B cell (primary cell): Measurements from ENCODE around the gene METTL24. TPM values are rescaled to one million over a fixed set of nuclear protein-coding genes. Genes with fewer than 3 reads are reported as not detected.
"Not testable (repeated sequence)": the region's sequence is repeated elsewhere in the genome, so short reads cannot be mapped to it uniquely, and the experiment has no call there.

Experiments
- ATAC-seq: fragments of 200-7000 bp; cut with Tn5 transposase; one replicate; pipeline ENCODE4 v1.10.0; 2021; ENCODE audit warnings: low read depth, mild to moderate bottlenecking, moderate number of reproducible peaks, moderate library complexity
- CTCF ChIA-PET: fragments of 350-600 bp; sonication (Branson Sonifier 250); formaldehyde crosslinking; loops from one replicate; lab custom pipeline; 2021; ENCODE audit warnings: antibody characterized with exemption, inconsistent platforms; lab: Charles Lee
- POLR2A ChIA-PET: fragments of 350-600 bp; sonication (Branson Sonifier 250); formaldehyde crosslinking; loops from one replicate; lab custom pipeline; 2021; ENCODE audit warnings: antibody characterized with exemption; lab: Charles Lee
- DNase-seq: peaks from one replicate; pipeline ENCODE4 v3.0.0; 2013
- H2AFZ ChIP-seq: 2 replicates; pipeline ENCODE4 v1.6.1; 2012; ENCODE audit warnings: mild to moderate bottlenecking, low read depth, low read length; ENCODE audit not compliant: insufficient read depth, poor library complexity, severe bottlenecking
- H3K27ac ChIP-seq, 2 donors: 1 replicate in 1 of 2; 2 replicates in 1 of 2; pipeline ENCODE4 v1.5.1; 2012 to 2013; ENCODE audit warnings: low read length in 2 of 2, mild to moderate bottlenecking in 2 of 2, moderate library complexity in 1 of 2
- H3K27me3 ChIP-seq, 4 experiments: fragments of 200-600 bp in 1 of 4; sonication (generic) in 1 of 4; replicated peaks in 1 of 4; 1 replicate in 2 of 4; 2 replicates in 2 of 4; pipeline versions ENCODE4 v1.6.1 to v1.7.0; 2013 to 2016; ENCODE audit warnings: low read length in 3 of 4, mild to moderate bottlenecking in 2 of 4, mixed read lengths in 1 of 4, moderate library complexity in 1 of 4; ENCODE audit not compliant: insufficient read depth in 4 of 4, control insufficient read depth in 3 of 4; ENCODE audit errors: control extremely low read depth in 1 of 4
- H3K36me3 ChIP-seq, 2 experiments: replicated peaks in 1 of 2; 1 replicate in 1 of 2; 2 replicates in 1 of 2; pipeline versions ENCODE4 v1.6.1 to v1.7.1; 2013; ENCODE audit warnings: low read length in 1 of 2; ENCODE audit not compliant: insufficient read depth in 2 of 2, control insufficient read depth in 1 of 2; ENCODE audit errors: control extremely low read depth in 1 of 2, extremely low read depth in 1 of 2
- H3K4me1 ChIP-seq, 2 donors: fragments of 200-600 bp in 1 of 2; sonication (generic) in 1 of 2; 1 replicate in 1 of 2; 2 replicates in 1 of 2; pipeline versions ENCODE4 v1.5.1 to v1.6.1; 2013 to 2017; ENCODE audit warnings: low read length in 2 of 2; ENCODE audit not compliant: control insufficient read depth in 2 of 2, insufficient read depth in 2 of 2
- H3K4me2 ChIP-seq: replicated peaks from 2 replicates; pipeline ENCODE3; 2012; ENCODE audit warnings: mild to moderate bottlenecking, low read depth, low read length; ENCODE audit not compliant: poor library complexity, severe bottlenecking
- H3K4me3 ChIP-seq, 5 experiments: fragments of 200-600 bp in 1 of 5; sonication (generic) in 1 of 5; 1 replicate in 3 of 5; 2 replicates in 2 of 5; pipeline versions ENCODE4 v1.5.1 to v1.7.0; 2011 to 2016; ENCODE audit warnings: low read length in 4 of 5, mild to moderate bottlenecking in 4 of 5, low read depth in 2 of 5, control low read depth in 1 of 5, moderate library complexity in 1 of 5; ENCODE audit not compliant: insufficient read depth in 1 of 5; ENCODE audit errors: control extremely low read depth in 1 of 5, extremely low read depth in 1 of 5
- H3K79me2 ChIP-seq: fragments of 200-600 bp; sonication (generic); one replicate; pipeline ENCODE4 v1.6.0; 2016; ENCODE audit warnings: low read length; ENCODE audit not compliant: control insufficient read depth, insufficient read depth
- H3K9ac ChIP-seq: fragments of 200-600 bp; sonication (generic); 2 replicates; pipeline ENCODE4 v1.6.1; 2017; ENCODE audit warnings: mild to moderate bottlenecking, low read length, moderate library complexity
- H3K9me3 ChIP-seq, 3 donors: one replicate each; pipeline versions ENCODE4 v1.6.1 to v1.7.1; 2013; ENCODE audit warnings: low read length in 2 of 3; ENCODE audit not compliant: control insufficient read depth in 2 of 3, insufficient read depth in 1 of 3; ENCODE audit errors: control extremely low read depth in 1 of 3
- H4K20me1 ChIP-seq: 2 replicates; pipeline ENCODE4 v1.6.0; 2012; ENCODE audit warnings: mild to moderate bottlenecking, low read length; ENCODE audit not compliant: insufficient read depth, control insufficient read depth, poor library complexity, severe bottlenecking
- H3K27ac Mint-ChIP-seq: one replicate; pipeline ENCODE4 v1.8.0; 2021; ENCODE audit warnings: mixed read lengths
- H3K27me3 Mint-ChIP-seq: one replicate; pipeline ENCODE4 v1.8.0; 2021; ENCODE audit warnings: mixed read lengths
- H3K4me1 Mint-ChIP-seq: one replicate; pipeline ENCODE4 v1.8.0; 2021; ENCODE audit warnings: mixed read lengths
- H3K4me3 Mint-ChIP-seq: one replicate; pipeline ENCODE4 v1.8.0; 2021; ENCODE audit warnings: mixed read lengths
- H3K9me3 Mint-ChIP-seq: one replicate; pipeline ENCODE4 v1.8.0; 2022; ENCODE audit warnings: mixed read lengths; ENCODE audit not compliant: insufficient read depth
- EZH2 ChIP-seq: IDR thresholded peaks from 2 replicates; pipeline ENCODE4 v1.6.1; 2012; ENCODE audit warnings: borderline replicate concordance, low read depth, mild to moderate bottlenecking, moderate library complexity, low read length; ENCODE audit not compliant: insufficient read depth, poor library complexity, severe bottlenecking
- WGBS: methylation state at CpG from one replicate; pipeline ENCODE4 v1.1.5; 2013; ENCODE audit warnings: missing lambda C conversion rate; ENCODE audit not compliant: insufficient coverage; 5-methylcytosine and 5-hydroxymethylcytosine counted together
- intact Hi-C: fragments of 100-400 bp; cut with micrococcal nuclease; formaldehyde crosslinking; loops from one replicate; pipeline ENCODE4 v1.10.0; 2022
- polyA plus RNA-seq: library from polyadenylated mRNA; depleted of rRNA; stranded (reverse); fragments of >200 nt; gene quantifications from 2 replicates; pipeline ENCODE4 v1.2.3, GENCODE V29; 2012
- total RNA-seq, 2 donors: library from RNA; stranded (reverse); fragments of 120-200 nt in 1 of 2; gene quantifications; 1 replicate in 1 of 2; 2 replicates in 1 of 2; pipeline versions ENCODE4 v1.2.3 to v1.2.4, GENCODE V29; 2013 to 2022
- TF ChIP-seq, protein P1 (sequence below): fragments of 200-600 bp; IDR thresholded peaks from one replicate; pipeline ENCODE4 v1.8.0; 2022; ENCODE audit warnings: antibody characterized with exemption, mild to moderate bottlenecking

The METTL24 gene
- total and polyA plus RNA-seq, 2 donors (not counting 1 experiment from before 2014, with no cell fraction given), result not detected

DNA sequence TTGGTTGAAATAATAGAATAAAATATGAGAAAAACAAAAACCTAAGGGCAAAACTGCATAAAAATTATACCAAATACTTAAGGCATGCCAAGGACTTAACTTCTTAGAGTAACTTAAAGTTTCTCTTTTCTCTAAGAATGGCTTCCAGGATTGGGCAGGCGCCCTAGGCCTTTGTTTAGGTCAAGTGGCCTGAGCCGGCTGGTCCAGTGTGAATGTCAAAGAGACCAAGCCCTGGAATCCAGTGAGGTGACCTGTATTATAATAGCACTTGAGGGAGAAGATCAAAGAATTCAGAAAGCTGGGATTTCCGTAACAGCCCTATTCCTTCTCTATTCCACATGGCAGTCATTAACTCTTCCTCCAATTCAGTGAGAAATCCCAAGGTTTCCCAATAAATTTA, 6.6 kb downstream of the METTL24 start:
- intact Hi-C loops, result no loop called here
- H3K4me1 Mint-ChIP-seq, result peaks cover 2% of the 10 kb centered on the region
- Histone ChIP-seq H3K4me2 (no peak overlapping the region), H3K9ac (no peak overlapping the region), H3K79me2 (no peaks in the 10 kb centered on the region), H4K20me1 (no peaks in the 10 kb centered on the region), H3K9me3 (peaks cover 0 to under 1% (median 0%) of the 10 kb centered on the region in 3 donors), H3K4me1 (no peaks in the 10 kb centered on the region), H3K4me3 (no peak overlapping the region), H2AFZ (no peak overlapping the region), H3K27ac (no peak overlapping the region), H3K27me3 (peaks cover 0 to 3% (median 2%) of the 10 kb centered on the region in 4 experiments), H3K36me3 (no peaks in the 10 kb centered on the region)
- no peaks in the 10 kb centered on the region for H3K9me3 Mint-ChIP-seq
- no peak for ATAC-seq
- H3K27me3 Mint-ChIP-seq, result peaks cover 25% of the 10 kb centered on the region
- no peak for DNase-seq
- no peak for TF ChIP-seq EZH2
- TF ChIP-seq, protein P1, sequence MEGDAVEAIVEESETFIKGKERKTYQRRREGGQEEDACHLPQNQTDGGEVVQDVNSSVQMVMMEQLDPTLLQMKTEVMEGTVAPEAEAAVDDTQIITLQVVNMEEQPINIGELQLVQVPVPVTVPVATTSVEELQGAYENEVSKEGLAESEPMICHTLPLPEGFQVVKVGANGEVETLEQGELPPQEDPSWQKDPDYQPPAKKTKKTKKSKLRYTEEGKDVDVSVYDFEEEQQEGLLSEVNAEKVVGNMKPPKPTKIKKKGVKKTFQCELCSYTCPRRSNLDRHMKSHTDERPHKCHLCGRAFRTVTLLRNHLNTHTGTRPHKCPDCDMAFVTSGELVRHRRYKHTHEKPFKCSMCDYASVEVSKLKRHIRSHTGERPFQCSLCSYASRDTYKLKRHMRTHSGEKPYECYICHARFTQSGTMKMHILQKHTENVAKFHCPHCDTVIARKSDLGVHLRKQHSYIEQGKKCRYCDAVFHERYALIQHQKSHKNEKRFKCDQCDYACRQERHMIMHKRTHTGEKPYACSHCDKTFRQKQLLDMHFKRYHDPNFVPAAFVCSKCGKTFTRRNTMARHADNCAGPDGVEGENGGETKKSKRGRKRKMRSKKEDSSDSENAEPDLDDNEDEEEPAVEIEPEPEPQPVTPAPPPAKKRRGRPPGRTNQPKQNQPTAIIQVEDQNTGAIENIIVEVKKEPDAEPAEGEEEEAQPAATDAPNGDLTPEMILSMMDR, result no peak
- H3K4me3 Mint-ChIP-seq, result no peak overlapping the region
- 100% methylated on average over 1 of the region's 3 CpGs for WGBS
- H3K27ac Mint-ChIP-seq, result no peak overlapping the region
- ChIA-PET POLR2A (no interaction called here), CTCF (no interaction called here)

DNA sequence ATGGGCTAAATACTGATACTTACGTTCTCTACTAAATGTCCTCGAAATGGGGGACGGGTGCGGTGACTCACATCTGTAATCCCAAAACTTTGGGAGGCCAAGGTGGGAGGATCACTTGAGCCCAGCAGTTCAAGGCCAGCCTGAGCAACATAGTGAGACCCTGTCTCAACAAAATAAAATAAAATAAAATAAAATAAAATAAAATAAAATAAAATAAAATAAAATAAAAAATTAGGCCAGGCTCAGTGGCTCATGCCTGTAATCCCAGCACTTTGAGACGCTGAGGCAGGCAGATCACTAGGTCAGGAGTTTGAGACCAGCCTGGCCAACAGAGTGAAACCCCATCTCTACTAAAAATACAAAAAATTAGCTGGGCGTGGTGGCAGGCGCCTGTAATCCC, 7.6 kb downstream of the METTL24 start:
- H3K4me2 ChIP-seq, H3K36me3 ChIP-seq, H3K4me1 Mint-ChIP-seq, H3K9ac ChIP-seq, CTCF ChIA-PET, H3K4me1 ChIP-seq, H2AFZ ChIP-seq, DNase-seq, POLR2A ChIA-PET, H3K79me2 ChIP-seq, H3K4me3 ChIP-seq, H3K9me3 Mint-ChIP-seq, H4K20me1 ChIP-seq, H3K27ac Mint-ChIP-seq, H3K27me3 ChIP-seq, ATAC-seq, H3K4me3 Mint-ChIP-seq, H3K9me3 ChIP-seq, intact Hi-C loops, H3K27ac ChIP-seq: not testable (repeated sequence)
- WGBS, result 93% methylated on average over 5 of the region's 7 CpGs
- peaks cover 17% of the 10 kb centered on the region for H3K27me3 Mint-ChIP-seq
